GM12801 (cell line): ENCODE data around the gene C21orf91.

Experiments used
- CTCF ChIP-seq: IDR thresholded peaks from one replicate; pipeline ENCODE4 v1.5.1; 2011; ENCODE audit warnings: control low read depth; ENCODE audit not compliant: insufficient read length; ENCODE audit errors: extremely low read depth

Gene C21orf91

GRCh38 chr21:17797967-17798366 is 21.2 kb downstream of the C21orf91 start:
- TF ChIP-seq CTCF, result no peak

GRCh38 chr21:17796503-17796902 is 22.7 kb downstream of the C21orf91 start:
- TF ChIP-seq CTCF, result no peak

GRCh38 chr21:17796037-17796403 is 23.1 kb downstream of the C21orf91 start:
- no peak for TF ChIP-seq CTCF

GRCh38 chr21:17795146-17796036 is 23.8 kb downstream of the C21orf91 start:
- no peak for TF ChIP-seq CTCF

- no peak for TF ChIP-seq CTCF
Measured at GRCh38 chr21:17794518-17795145, 24.5 kb downstream of the C21orf91 start.

GRCh38 chr21:17793246-17794123 is 25.7 kb downstream of the C21orf91 start:
- no peak for TF ChIP-seq CTCF

- TF ChIP-seq CTCF, result no peak
Measured at GRCh38 chr21:17789656-17790055, 29.5 kb downstream of the C21orf91 start.
